A204.1 (cell line): ENCODE measurements around the gene EPHA4.

Source experiments
- FAIRE-seq: peaks from 2 replicates; lab custom pipeline; 2012; peaks lifted over from hg19 to GRCh38; lab: Jason Lieb, UNC

Gene EPHA4

DNA sequence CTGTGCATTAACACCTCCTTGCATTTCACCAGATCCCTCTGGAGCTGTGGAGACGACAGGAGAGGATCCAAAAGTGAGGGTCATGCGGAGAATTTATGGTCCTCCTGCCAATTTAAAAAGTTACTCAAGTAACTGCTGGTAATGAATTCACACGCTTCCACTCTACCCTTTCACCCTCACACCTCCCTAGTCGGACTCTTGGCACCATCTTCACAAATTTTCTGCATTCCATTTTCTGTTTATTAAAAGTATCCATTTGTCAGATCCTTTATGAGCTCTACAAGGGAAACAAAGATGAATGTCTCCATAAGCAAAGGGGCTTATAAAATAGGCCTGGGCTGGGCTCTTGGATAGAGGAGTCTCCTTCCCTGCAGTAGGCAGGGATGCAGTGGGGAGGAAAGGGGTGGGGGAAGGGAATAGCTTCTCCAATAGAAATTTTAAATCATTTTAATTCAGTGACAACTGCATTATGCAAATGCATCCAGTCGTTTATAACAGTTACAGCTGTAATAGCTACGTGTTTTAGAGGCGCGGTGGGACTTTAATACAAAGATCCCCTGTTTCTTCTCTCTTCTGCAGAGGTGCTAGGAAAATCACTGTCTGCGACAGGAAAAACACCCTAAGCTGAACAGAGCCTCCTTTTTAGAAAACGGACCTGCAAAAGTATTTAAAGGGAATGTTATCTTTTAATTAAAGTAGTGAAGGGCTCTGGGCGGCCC, 132.2 kb downstream of the EPHA4 start:
- no peak for FAIRE-seq

DNA sequence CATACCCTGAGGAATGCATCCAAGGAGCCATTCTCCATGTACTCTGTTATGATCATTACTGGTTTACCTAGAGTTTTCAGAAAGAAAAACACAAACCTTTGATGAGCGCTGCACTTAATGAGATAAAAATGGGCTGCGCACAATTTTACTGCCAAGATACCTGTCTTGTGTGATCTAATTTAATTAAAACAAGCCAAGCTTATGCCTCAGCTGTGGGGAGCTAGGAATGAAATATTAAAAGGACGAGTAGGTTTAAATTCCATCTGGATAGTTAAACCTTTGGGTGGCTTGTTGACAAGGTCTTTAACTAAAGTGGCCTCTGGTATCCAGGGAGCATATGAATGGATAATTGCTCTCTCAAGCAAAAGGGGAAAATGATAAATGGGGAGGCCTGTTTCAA, 135.0 kb downstream of the EPHA4 start:
- no peak for FAIRE-seq

DNA sequence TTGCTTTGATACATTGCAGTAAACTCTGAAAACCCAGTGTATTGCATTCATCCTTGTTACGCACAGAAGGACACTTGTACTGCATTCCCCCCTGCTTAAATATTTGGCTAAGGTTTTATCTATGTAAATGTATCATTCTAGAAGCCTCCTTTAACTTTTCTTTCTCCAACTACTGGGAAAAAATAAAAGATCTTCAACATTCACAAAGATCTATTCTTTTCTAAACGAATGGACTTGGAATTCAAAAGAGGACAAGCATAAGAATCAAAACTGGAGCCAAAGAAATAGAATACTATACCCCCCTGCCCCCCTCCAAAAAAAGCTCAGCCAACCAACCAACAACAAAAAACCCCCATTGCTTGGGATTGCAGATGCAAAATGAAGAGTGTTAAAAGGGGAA, 136.9 kb downstream of the EPHA4 start:
- FAIRE-seq: no peak

DNA sequence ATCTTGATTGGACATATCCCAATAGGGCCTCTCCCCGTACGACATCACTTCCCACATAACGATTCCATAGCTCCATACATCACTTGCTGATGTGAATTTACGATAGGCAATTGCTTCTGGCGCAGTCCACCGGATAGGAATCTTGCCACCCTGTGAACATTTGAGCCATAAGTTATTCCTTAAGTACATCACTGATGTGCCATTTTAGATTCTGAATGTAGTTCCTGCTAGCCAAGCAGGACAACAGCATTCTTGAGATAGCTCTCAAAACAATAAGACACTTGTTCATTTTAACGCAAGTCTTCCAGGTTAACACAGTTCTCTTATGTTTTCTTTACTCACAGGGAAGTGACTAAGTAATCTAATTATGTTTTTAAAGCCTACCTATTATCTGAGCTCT, 138.0 kb downstream of the EPHA4 start:
- no peak for FAIRE-seq

DNA sequence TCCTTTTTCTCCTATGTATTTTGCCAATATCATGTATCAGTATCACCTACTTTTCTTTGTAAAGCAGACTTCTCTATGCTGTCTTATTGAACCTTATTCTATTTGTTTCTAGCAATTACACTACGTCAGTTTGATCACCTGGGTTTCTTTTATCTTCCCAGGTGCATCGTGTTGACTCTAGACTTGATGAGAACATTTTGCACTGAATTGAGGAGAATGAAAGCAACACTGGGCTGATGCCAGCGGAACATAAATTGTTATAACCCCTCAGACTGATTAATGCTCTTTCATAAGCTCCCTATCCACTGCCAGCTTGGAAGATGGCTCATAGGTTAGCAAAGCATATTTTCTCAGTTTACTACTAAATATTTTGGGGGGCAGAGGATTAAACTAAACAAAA, 140.6 kb downstream of the EPHA4 start:
- no peak for FAIRE-seq

DNA sequence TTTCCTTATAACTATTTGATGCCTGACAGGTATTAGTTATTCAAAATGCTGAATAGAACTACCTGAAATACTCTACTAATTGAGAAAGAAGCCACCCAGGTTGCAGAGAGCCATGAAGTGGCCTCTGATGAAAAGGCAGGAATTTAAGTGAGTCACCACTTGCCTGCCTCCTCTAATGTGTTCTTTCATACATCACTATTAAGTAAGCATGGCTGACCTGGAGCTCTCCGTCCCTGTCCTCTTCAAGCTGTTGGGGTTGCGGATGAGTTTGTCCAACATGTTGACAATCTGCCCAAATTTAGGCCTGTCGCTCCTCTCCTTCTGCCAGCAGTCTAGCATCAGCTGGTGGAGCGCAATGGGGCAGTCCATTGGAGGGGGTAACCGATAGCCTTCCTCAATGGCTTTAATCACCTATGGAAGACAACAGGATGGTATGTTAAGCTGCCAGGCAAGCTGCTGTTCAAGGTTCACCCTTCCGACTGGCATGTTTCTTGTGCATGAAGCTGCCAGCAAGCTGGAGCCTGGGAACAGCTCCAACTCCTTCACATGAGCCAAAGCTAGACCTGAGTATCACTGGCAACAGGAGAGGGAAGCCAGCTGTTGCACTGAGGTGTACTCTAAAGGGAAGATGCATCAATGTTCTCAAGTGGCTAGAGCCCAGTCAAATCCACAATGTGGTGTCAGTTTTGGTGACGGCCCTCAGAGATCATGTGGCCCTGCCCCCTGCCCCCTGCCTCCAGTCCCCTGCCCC, 142.2 kb downstream of the EPHA4 start:
- no peak for FAIRE-seq

DNA sequence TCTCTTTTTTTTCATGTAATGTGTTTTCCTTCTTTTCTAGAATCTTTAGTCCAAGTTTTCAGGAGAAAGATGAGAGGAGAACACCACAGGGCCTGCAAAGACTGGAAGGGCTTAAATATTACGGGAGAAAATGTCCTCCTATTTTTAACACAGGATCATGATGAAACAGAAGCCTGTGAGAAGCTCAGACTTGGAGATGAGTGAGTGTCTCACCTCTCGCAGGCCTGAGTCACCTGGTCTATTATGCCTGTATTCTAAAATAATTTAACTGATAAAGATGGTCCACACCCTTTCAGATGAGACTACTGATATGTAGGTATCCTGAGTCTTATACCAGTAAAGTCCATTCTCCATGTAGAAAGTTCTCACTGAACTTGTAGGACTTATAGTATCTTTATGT, 143.2 kb downstream of the EPHA4 start:
- FAIRE-seq: no peak

DNA sequence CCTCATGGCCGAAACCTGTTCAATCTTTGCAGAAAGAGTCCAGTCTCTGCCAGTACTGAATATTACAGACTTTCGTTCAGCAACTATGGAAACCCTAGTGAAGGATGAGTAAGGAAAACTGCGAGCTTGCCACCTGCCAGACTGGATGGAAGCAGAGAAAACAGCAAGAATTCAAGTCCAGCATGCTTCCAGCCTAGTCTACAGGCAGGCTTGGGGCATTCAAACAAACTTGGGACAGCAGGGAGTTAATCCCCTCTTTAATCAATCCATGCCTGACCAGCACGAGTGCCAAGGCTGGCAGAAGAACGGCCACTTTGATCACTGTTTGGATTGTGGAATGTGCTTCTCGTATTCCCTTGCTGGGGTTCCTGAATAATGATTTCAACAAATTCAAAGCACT, 145.2 kb downstream of the EPHA4 start:
- FAIRE-seq: no peak

DNA sequence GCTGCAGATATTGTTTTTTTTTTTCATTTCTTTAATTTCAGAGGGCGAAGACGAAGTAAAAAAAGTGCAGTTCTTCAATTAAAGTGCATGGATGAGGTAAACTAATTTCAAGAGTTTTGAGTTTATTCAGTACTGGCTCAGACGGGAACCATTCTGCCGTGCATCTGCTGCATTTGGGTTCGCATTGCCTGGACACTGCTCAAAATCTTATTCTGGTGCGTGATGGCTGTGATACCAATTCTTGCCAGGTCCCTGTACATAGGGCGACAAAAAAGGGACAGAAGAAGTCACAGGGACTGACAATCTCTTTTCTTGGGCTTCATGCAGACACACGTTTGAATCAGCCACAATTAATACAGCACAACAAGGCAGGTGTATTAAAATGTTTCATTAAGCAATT, 146.2 kb downstream of the EPHA4 start:
- no peak for FAIRE-seq

DNA sequence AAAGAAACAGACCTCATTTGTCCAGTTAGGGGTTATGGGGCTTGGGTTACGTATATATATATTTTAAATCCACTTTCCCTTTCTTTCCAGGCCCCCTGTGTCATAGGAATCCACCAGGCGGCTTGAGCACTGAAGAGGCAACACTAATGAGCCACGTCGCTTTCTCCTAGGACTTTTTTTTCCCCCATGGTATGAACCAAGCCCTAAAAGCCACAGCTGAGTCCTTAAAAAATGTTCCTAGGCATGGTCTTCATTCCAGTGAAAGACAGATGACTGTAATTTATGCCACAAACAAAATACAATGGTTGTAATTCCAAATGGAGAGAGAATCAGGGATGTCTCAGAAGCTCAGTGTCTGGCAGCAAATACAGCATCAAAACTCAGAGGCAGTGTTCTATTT, 146.8 kb downstream of the EPHA4 start:
- no peak for FAIRE-seq

DNA sequence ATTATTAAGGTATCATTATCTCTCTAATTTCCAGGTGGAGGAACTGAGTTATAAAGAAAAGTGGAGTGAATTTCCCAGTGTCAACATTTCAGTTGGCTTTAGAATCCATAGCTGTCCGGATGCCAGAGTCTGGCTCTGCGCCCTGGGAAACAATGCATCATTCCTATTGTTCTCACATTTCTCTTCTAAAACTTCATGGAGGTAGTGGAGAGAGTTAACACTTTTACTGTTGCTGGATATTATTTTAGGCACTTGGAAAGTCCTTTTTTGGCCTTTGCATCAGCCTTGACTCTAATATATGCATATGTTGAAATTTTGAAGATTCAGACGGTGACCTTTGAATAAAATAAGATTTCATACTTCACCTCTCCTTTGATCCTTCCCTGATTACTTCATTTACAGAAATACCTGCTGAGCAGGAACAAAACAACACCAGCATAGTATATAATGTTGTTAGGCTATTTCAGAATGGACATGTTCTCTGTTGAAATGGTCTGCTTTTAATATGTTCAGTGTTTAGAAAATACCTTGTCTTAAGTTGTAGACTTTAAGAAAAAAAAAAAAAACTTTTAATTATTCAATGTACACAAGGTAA, 148.8 kb downstream of the EPHA4 start:
- FAIRE-seq: no peak

DNA sequence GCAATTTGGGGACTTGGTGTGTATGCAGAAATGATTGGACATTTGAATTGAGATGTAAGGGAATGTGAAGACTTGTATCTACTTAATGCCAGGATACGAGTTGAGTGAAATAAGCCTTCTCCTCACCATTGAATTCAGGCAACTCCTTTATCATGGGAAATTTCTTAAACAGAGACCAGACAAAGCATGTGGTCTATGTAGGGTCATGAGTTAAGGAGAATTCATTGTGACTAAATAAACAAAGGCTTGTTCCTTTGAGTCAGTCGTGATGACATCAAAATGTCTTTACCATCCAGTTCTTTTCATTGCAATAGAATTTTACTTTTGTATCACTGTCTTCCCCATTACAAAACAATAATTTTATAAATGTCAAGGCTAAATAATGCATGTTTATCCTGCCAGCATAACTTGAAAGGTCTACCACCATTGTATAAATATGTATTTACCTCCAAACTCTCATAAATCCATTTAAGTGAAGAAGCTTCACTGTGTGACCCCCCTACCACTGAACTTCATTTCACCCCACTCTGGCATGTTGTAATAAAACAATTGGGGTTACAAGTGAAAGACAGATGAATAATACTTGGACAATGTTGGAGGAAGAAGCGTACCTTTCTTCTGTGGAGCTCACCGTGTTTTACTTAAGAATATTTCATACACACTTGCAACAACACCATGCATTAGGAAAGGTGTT, 149.4 kb downstream of the EPHA4 start:
- FAIRE-seq: no peak

DNA sequence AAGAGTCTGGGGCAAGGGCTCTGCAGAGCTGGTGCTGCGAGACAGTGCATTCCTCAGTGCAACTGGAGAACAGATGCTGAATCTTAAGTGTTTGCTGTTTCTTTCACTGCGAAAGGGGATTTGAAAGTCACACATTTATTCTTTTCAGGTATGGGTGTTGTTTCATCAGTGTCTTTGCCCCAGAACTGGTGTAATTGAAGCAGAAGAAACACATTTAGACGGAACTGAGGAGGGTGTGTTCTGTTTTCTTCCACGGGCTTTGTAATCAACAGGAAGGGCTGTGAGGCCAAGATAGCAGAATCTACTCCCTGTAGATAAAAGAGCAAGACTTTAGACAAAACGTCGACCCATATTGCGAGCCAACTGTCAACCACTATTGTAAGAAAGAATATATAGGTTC, 151.9 kb downstream of the EPHA4 start:
- no peak for FAIRE-seq

DNA sequence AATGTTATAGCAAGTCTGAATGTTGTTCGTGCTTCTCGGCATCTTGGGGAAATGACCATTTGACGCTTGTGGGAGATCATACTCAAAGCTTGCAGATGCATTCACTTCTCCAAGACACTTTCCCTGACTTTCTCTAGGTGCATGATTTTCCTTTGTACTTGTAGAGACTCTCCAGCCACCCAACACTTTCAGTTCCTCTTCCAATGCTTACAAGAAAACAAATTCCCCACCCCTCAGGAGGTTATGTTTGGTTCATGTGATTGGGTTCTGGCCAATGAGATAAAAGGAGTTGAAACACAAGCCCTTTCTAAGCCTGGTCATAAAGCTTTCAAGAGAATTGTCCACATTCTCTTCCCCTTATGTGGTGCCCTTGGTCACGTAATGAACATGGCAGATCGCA, 156.3 kb downstream of the EPHA4 start:
- FAIRE-seq: no peak

DNA sequence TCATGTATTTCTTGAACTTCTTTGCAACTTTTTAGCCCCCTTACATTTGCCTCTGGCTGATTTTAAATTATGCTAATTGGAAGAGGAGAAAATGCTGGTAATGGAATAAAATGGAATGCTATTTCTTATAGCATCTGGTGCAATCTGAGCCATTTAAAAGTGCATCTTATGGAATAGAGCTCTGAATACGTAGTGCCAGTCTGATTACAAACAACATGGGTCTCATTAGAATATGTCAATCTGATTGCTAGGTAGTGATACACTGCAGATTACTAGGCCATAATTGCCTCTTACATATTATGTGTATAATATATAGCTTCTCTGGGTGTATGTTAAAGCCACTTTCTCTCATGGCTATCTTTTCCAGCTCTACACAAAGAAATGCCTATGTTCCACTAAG, 159.1 kb downstream of the EPHA4 start:
- no peak for FAIRE-seq

DNA sequence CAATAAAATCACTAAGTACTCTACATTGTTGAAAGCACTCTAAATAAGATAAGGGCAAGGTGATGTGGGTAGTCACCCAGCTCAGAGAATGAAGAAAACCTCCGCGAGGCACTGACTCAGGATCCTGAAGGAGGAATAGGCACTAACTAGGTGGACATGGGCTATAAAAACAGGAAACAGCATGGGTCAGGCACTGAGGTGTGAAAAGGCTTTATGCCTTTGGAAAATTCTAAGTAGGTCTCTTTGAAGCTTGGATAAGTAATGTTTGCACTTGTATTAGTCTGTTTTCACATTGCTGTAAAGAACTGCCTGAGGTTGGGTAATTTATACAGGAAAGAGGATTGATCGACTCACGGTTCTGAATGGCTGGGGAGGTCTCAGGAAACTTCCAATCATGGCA, 161.6 kb downstream of the EPHA4 start:
- FAIRE-seq: no peak

DNA sequence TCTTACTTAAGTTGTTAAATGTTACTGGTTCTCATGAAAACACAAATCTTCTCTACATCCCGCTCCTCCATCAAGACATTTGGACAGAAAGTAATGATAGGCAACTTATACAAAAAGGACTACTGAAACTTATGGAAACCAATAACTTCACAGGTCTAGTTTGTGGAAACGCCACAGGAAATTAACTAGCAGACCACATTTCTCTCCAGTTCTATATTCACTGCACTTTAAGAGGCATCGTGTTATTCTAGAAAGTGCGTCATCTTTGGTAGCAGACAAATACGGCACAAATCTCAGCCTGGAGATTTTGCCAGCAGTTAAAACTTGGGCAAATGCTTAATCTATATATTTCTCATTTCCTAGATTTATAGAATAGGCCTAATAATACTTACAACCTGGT, 164.3 kb downstream of the EPHA4 start:
- no peak for FAIRE-seq

DNA sequence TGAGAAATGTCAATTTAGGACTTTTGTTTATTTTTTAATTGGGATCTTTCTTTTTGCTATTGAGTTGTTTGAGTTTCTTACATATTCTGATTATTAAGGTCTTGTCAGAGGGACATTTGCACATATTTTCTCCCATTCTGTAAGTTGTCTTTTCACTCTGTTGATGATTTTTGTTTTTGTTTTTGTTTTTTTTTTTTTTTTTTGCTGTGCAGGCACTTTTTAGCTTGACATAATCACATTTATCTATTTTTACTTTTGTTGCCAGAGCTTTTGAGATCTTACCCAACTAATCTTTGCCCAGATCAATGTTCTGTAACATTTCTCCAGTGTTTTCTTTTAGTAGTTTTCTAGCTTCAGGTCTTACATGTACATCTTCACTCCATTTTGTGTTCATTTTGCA, 166.6 kb downstream of the EPHA4 start:
- FAIRE-seq: no peak

DNA sequence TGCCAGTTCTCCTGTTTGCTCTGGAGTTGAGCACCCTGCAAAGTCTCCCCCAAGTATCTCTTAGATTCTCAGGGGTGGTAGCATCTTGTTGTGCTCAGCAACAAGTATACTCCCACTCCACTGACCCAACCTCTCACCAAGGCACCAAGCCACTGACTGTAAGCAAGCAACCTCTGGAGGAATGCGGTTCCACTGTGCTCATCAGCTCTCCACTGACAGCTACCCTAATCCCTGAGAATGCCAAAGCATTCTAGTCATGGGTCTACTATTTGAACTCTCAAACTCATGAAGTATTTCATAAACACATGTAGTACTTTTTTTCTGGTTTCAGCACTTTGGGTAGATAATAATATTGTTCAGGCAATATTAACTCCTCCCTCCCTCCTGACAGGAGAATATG, 170.0 kb downstream of the EPHA4 start:
- FAIRE-seq: no peak

DNA sequence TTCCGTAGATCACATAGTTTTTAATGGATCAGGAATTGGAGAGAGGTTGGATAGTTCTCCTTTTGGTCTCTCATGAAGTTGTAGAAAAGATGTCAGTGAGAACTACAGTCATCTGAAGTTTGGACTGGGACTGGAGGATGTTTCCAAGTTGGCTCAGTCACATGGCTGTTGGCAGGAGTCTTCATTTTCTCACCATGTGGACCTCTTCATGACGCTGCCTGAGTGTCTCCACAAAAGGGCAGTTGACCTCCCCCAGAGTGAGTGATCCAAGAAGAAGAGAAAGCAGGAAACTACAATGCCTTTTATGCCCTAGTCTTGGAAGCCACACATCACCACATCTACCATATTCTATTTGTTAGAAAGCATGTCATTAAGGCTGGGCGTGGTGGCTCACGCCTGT, 171.7 kb downstream of the EPHA4 start:
- FAIRE-seq: no peak

DNA sequence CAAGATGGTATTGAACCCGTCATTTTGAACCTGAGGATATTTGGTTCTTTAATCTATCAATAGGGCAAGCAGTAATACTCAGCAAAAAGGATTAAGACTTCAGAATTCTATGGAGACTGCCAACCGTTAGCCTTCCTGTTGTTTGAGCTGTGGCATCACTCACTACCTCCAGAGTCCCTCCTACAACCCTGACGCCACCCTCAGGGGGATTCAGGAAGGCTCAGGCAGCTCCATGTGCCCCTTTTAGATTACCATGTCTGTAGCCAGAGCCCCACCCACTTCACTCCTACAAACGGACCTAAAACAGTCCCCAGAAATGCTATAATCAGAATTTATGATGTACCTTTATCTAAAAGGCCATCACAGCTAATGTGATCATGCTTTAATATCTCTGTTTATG, 172.9 kb downstream of the EPHA4 start:
- FAIRE-seq: no peak

DNA sequence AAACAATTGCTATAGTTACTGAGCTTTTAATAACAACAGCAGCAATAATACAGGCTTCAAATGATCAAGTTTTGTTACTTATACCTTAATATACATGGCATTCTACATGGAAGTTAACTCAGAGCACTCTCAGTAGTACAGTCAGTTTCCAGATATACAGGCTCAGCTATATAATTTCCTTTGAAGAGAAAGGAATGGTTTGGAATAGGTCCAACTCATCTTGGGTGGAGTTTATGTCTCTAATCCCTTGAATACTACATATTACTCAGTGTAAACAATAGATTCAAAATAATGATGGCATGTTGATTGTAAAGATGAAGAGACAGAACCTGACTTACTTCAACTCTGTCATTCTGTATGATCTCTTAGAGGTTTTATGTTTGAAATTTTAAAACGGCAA, 174.9 kb downstream of the EPHA4 start:
- no peak for FAIRE-seq

DNA sequence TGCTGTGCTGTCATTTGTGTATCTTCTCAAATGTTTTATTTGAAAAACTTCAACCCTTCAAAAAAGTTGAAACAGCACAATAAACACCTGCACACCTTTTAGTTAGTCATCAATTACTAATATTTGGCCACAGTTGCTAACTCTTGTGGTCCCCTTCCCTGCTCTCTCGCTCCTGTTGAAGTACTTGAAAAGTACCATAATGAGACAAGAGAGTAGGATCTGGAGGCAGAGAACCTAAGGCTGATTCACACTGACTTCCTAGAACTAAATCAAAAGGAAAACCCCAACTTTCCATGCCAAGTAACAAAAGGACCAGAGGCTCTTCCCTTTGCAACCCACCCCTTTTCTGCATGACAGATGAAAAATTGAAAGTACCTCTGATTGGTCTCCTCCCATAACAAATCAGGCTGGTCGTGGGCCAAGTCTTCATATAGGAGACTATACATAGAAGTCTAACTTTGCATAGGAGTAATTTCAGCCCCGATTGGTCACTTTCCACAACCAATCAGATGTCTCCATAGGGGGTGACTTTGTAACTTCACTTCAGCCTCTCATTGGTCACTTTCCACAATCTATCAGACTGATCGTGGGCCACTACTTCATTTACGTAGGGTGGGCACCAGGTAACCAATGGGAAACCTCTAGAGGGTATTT, 179.7 kb downstream of the EPHA4 start:
- FAIRE-seq: no peak
